Hepatocyte (in vitro differentiated cells): ENCODE results near the gene TTC1. TPM values are rescaled to one million over a fixed set of nuclear protein-coding genes. Genes with fewer than 3 reads are reported as not detected.

Experiments used
- DNase-seq: peaks from one replicate; pipeline ENCODE4 v3.0.0-alpha.2; 2016; ENCODE audit warnings: low spot score
- H2AFZ ChIP-seq: fragments of 200-600 bp; sonication (generic); 2 replicates; pipeline ENCODE4 v1.6.0; 2016; ENCODE audit warnings: antibody characterized with exemption, mild to moderate bottlenecking
- H3K27ac ChIP-seq: fragments of 200-600 bp; sonication (generic); 2 replicates; pipeline ENCODE4 v1.5.1; 2016; ENCODE audit warnings: mild to moderate bottlenecking
- H3K27me3 ChIP-seq: fragments of 200-600 bp; sonication (generic); 2 replicates; pipeline ENCODE4 v1.6.1; 2016
- H3K36me3 ChIP-seq: fragments of 200-600 bp; sonication (generic); replicated peaks from 2 replicates; pipeline ENCODE4 v1.5.1; 2016; ENCODE audit warnings: low read depth; ENCODE audit not compliant: insufficient read depth
- H3K4me1 ChIP-seq: fragments of 200-600 bp; sonication (generic); 2 replicates; pipeline ENCODE4 v1.5.1; 2016; ENCODE audit warnings: mild to moderate bottlenecking, moderate library complexity; ENCODE audit not compliant: insufficient read depth
- H3K4me2 ChIP-seq: fragments of 200-600 bp; sonication (generic); 2 replicates; pipeline ENCODE4 v1.6.0; 2016
- H3K4me3 ChIP-seq: fragments of 200-600 bp; sonication (generic); 2 replicates; pipeline ENCODE4 v1.5.1; 2016; ENCODE audit warnings: mild to moderate bottlenecking
- H3K79me2 ChIP-seq: fragments of 200-600 bp; sonication (generic); 2 replicates; pipeline ENCODE4 v1.6.0; 2017; ENCODE audit warnings: mild to moderate bottlenecking
- H3K9me2 ChIP-seq: fragments of 200-600 bp; sonication (generic); replicated peaks from 2 replicates; pipeline ENCODE4 v1.6.0; 2017; ENCODE audit warnings: mild to moderate bottlenecking; ENCODE audit not compliant: insufficient read depth
- H3K9me3 ChIP-seq: fragments of 200-600 bp; sonication (generic); 2 replicates; pipeline ENCODE4 v1.5.1; 2016; ENCODE audit warnings: low read depth, mild to moderate bottlenecking
- H4K20me1 ChIP-seq: fragments of 200-600 bp; sonication (generic); 2 replicates; pipeline ENCODE4 v1.6.0; 2016; ENCODE audit warnings: mild to moderate bottlenecking; ENCODE audit not compliant: insufficient read depth, poor library complexity, severe bottlenecking
- CTCF ChIP-seq: fragments of 200-600 bp; sonication (generic); IDR thresholded peaks from 2 replicates; pipeline ENCODE4 v1.5.1; 2016; ENCODE audit warnings: antibody characterized with exemption, mild to moderate bottlenecking; ENCODE audit not compliant: poor library complexity
- EZH2 ChIP-seq: fragments of 200-600 bp; sonication (generic); IDR thresholded peaks from 2 replicates; pipeline ENCODE4 v1.6.1; 2016; ENCODE audit warnings: antibody characterized with exemption, mild to moderate bottlenecking, borderline replicate concordance
- EZH2phosphoT487 ChIP-seq: fragments of 200-600 bp; sonication (generic); IDR thresholded peaks from one replicate; pipeline ENCODE4 v1.6.1; 2018; ENCODE audit warnings: antibody characterized with exemption, mild to moderate bottlenecking, low read depth, moderate library complexity; ENCODE audit not compliant: unreplicated experiment, severe bottlenecking
- WGBS: methylation state at CpG from one replicate; pipeline ENCODE4 v1.1.6; 2016; ENCODE audit warnings: low lambda C conversion rate; ENCODE audit errors: missing lambda C conversion rate; 5-methylcytosine and 5-hydroxymethylcytosine counted together
- polyA plus RNA-seq: library from polyadenylated mRNA; unstranded; fragments of >200 nt; fragmentation: Nextera tagmentation; extraction: Ambion mirVana; gene quantifications from 2 replicates; pipeline ENCODE4 v1.2.1, GENCODE V29; 2016
- total RNA-seq: library from RNA; depleted of rRNA; stranded (reverse); fragments of >200 nt; gene quantifications from 2 replicates; pipeline ENCODE4 v1.2.3, GENCODE V29; 2014

The TTC1 gene
- total and polyA plus RNA-seq, 2 experiments from 2014 or later, result 46.9 to 57.3 TPM

GRCh38 chr5:160075073-160075472, 66.1 kb downstream of the TTC1 start:
- no peak for DNase-seq
- peaks cover 5% of the 10 kb centered on the region for H3K4me1 ChIP-seq
- H3K27me3 ChIP-seq, result no peaks in the 10 kb centered on the region
- H3K79me2 ChIP-seq, result no peaks in the 10 kb centered on the region
- no peak overlapping the region for H3K4me3 ChIP-seq
- TF ChIP-seq EZH2phosphoT487 (no peak), EZH2 (no peak), CTCF (no peak)
- H3K9me3 ChIP-seq, result no peaks in the 10 kb centered on the region
- H2AFZ ChIP-seq, result no peak overlapping the region
- no peaks in the 10 kb centered on the region for H4K20me1 ChIP-seq
- H3K36me3 ChIP-seq, result no peaks in the 10 kb centered on the region
- H3K9me2 ChIP-seq, result no peaks in the 10 kb centered on the region
- H3K27ac ChIP-seq, result no peak overlapping the region
- H3K4me2 ChIP-seq, result no peak overlapping the region

DNA sequence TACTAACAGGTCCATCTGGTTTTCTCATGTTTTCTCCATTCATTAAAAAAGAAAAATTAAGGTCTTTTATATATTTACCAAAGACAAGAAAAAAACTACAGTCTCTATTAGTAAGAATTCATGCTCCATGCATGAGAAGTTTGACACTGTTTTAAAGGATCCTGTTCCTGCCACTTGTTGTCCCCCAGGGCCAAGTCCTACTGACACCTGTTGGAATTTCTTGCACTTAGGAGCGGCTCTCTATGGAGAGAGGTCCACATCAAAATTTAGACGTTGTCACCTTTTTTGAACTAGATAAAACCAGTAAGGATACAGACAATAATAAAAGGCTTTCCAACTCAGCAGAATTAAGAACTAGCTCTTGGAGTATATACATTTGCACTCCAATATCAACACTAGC, 68.1 kb downstream of the TTC1 start:
- Histone ChIP-seq H3K27ac (no peak overlapping the region), H3K79me2 (no peaks in the 10 kb centered on the region), H3K9me2 (no peaks in the 10 kb centered on the region), H3K9me3 (no peaks in the 10 kb centered on the region), H4K20me1 (no peaks in the 10 kb centered on the region), H3K4me1 (peaks cover 5% of the 10 kb centered on the region), H3K4me2 (no peak overlapping the region), H3K27me3 (no peaks in the 10 kb centered on the region), H3K4me3 (no peak overlapping the region), H3K36me3 (no peaks in the 10 kb centered on the region), H2AFZ (no peak overlapping the region)
- 90% methylated on average over 2 of the region's 2 CpGs for WGBS
- TF ChIP-seq EZH2, result no peak
- no peak for TF ChIP-seq CTCF
- TF ChIP-seq EZH2phosphoT487, result no peak
- DNase-seq, result no peak

DNA sequence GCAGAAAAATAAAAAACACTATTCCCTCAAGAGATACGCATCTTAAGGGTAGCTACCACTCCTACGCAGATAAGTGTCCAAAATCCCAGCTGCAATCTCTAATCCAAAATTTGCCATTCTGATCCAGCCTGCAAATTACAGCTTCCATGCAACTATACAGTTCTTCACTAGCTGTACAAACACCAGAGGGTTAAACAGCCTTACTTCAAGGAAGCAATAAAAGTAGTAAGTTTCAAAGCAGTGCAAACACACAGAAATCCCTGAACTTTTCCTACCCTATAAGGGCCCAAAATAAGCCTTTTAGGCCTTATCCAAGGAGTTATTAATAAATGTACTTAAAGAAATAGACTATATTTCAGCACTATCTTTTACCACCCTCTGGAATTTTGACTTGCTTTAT, 70.8 kb downstream of the TTC1 start:
- TF ChIP-seq CTCF, result no peak
- no peak for TF ChIP-seq EZH2
- TF ChIP-seq EZH2phosphoT487, result no peak
- H3K79me2 ChIP-seq, result no peaks in the 10 kb centered on the region
- H3K4me3 ChIP-seq, result no peak overlapping the region
- no peaks in the 10 kb centered on the region for H3K9me2 ChIP-seq
- H4K20me1 ChIP-seq, result no peaks in the 10 kb centered on the region
- no peak overlapping the region for H3K27ac ChIP-seq
- H3K4me1 ChIP-seq, result peaks cover 20% of the 10 kb centered on the region
- WGBS, result 93% methylated on average over 2 of the region's 2 CpGs
- H3K27me3 ChIP-seq, result no peaks in the 10 kb centered on the region
- DNase-seq, result no peak
- H2AFZ ChIP-seq, result no peak overlapping the region
- no peak overlapping the region for H3K4me2 ChIP-seq
- H3K36me3 ChIP-seq, result no peaks in the 10 kb centered on the region
- H3K9me3 ChIP-seq, result no peaks in the 10 kb centered on the region

GRCh38 chr5:160081495-160081894, 72.6 kb downstream of the TTC1 start:
- H3K9me3 ChIP-seq, result no peaks in the 10 kb centered on the region
- no peak overlapping the region for H3K4me2 ChIP-seq
- H3K27me3 ChIP-seq, result no peaks in the 10 kb centered on the region
- no peak overlapping the region for H2AFZ ChIP-seq
- WGBS, result 60% methylated on average over 3 of the region's 3 CpGs
- H4K20me1 ChIP-seq, result no peaks in the 10 kb centered on the region
- H3K36me3 ChIP-seq, result no peaks in the 10 kb centered on the region
- no peak overlapping the region for H3K27ac ChIP-seq
- no peaks in the 10 kb centered on the region for H3K79me2 ChIP-seq
- DNase-seq, result no peak
- TF ChIP-seq CTCF, result no peak
- TF ChIP-seq EZH2phosphoT487, result no peak
- no peak for TF ChIP-seq EZH2
- H3K4me1 ChIP-seq, result peaks cover 14% of the 10 kb centered on the region
- H3K4me3 ChIP-seq, result no peak overlapping the region
- H3K9me2 ChIP-seq, result no peaks in the 10 kb centered on the region
